GM12878 (cell line): ENCODE measurements around the gene SH2B2. TPM values are rescaled to one million over a fixed set of nuclear protein-coding genes. Genes with fewer than 3 reads are reported as not detected.

Experiments used
- ATAC-seq: fragments of 200-7000 bp; cut with Tn5 transposase; 3 replicates; pipeline ENCODE4 v1.9.1; 2020; ENCODE audit warnings: mild to moderate bottlenecking, moderate library complexity
- BruUV-seq: library from RNA; stranded (reverse); fragments of 400-500 nt; replicated peaks from 2 replicates; lab custom pipeline; 2021; lab: Mats Ljungman, UMichigan
- CTCF ChIA-PET: fragments of 300-600 bp; sonication (Branson Sonifier 250); formaldehyde crosslinking; extraction: SDS; loops from one replicate; lab custom pipeline; 2021; ENCODE audit warnings: inconsistent platforms; lab: Yijun Ruan, JAX
- POLR2A ChIA-PET: fragments of 350-600 bp; formaldehyde crosslinking; extraction: SDS; loops from one replicate; lab custom pipeline; 2021; ENCODE audit warnings: inconsistent platforms; lab: Charles Lee
- RAD21 ChIA-PET: fragments of 300-600 bp; sonication (Branson Sonifier 250); formaldehyde crosslinking; loops from one replicate; lab custom pipeline; 2023; ENCODE audit warnings: antibody characterized with exemption; ENCODE audit not compliant: unreplicated experiment; lab: Charles Lee
- SMC1A ChIA-PET: fragments of 300-600 bp; sonication (Branson Sonifier 250); formaldehyde crosslinking; loops from one replicate; lab custom pipeline; 2023; ENCODE audit not compliant: unreplicated experiment, uncharacterized antibody; lab: Charles Lee
- DNase-seq: peaks from one replicate; pipeline ENCODE4 v3.0.0-alpha.2; 2011; ENCODE audit warnings: low read depth, low spot score
- FAIRE-seq: peaks from 3 replicates; lab custom pipeline; 2011; peaks lifted over from hg19 to GRCh38; lab: Jason Lieb, UNC
- H2AFZ ChIP-seq: 2 replicates; pipeline ENCODE4 v1.6.0; 2011; ENCODE audit warnings: low read depth, low read length, control low read depth; ENCODE audit not compliant: control insufficient read depth
- H3K27ac ChIP-seq: 2 replicates; pipeline ENCODE4 v1.5.1; 2011; ENCODE audit warnings: control low read depth; ENCODE audit not compliant: control insufficient read depth, insufficient read depth
- H3K27me3 ChIP-seq, 2 experiments: replicated peaks in 1 of 2; 2 replicates each; pipeline versions ENCODE4 v1.6.0 to v1.6.1; 2011; ENCODE audit warnings: low read length in 1 of 2; ENCODE audit not compliant: control insufficient read depth in 2 of 2, insufficient read depth in 2 of 2
- H3K36me3 ChIP-seq, 2 experiments: 2 replicates each; pipeline ENCODE4 v1.5.1; 2011; ENCODE audit warnings: low read length in 1 of 2; ENCODE audit not compliant: control insufficient read depth in 2 of 2, insufficient read depth in 2 of 2
- H3K4me1 ChIP-seq: 2 replicates; pipeline ENCODE4 v1.6.1; 2011; ENCODE audit warnings: mild to moderate bottlenecking, low read length, moderate library complexity, mixed read lengths; ENCODE audit not compliant: control insufficient read depth, insufficient read depth
- H3K4me2 ChIP-seq: 2 replicates; pipeline ENCODE4 v1.6.0; 2011; ENCODE audit warnings: control low read depth; ENCODE audit not compliant: control insufficient read depth, insufficient read depth
- H3K4me3 ChIP-seq: fragments of 200-600 bp; sonication (generic); 2 replicates; pipeline ENCODE4 v1.5.1; 2016
- H3K79me2 ChIP-seq: 2 replicates; pipeline ENCODE4 v1.6.0; 2011; ENCODE audit warnings: low read length; ENCODE audit not compliant: control insufficient read depth, insufficient read depth
- H3K9ac ChIP-seq: 2 replicates; pipeline ENCODE4 v1.8.0; 2011; ENCODE audit warnings: low read length, control low read depth, mixed read lengths; ENCODE audit not compliant: control insufficient read depth, insufficient read depth
- H3K9me3 ChIP-seq: replicated peaks from 3 replicates; pipeline ENCODE4 v1.5.1; 2011; ENCODE audit warnings: mild to moderate bottlenecking, low read length; ENCODE audit not compliant: control insufficient read depth, insufficient read depth
- H4K20me1 ChIP-seq: 2 replicates; pipeline ENCODE4 v1.6.0; 2011; ENCODE audit not compliant: control insufficient read depth, insufficient read depth
- BACH1 ChIP-seq: fragments of 450-650 bp; IDR thresholded peaks from 2 replicates; pipeline ENCODE4 v1.6.1; 2017; ENCODE audit warnings: mild to moderate bottlenecking, borderline replicate concordance
- CBX5 ChIP-seq: sonication (generic); IDR thresholded peaks from 2 replicates; pipeline ENCODE4 v1.6.1; 2016; ENCODE audit warnings: low read depth, moderate library complexity, mild to moderate bottlenecking, inconsistent platforms
- EGR1 ChIP-seq, 2 experiments: IDR thresholded peaks; 1 replicate in 1 of 2; 2 replicates in 1 of 2; pipeline ENCODE4 v1.6.1; 2011 to 2012; ENCODE audit warnings: low read depth in 2 of 2, low read length in 2 of 2, borderline replicate concordance in 1 of 2, mild to moderate bottlenecking in 1 of 2, moderate library complexity in 1 of 2
- GATAD2B ChIP-seq: fragments of 450-650 bp; conservative IDR thresholded peaks from 2 replicates; pipeline ENCODE4 v1.6.1; 2017; ENCODE audit warnings: low read depth, mild to moderate bottlenecking, moderate library complexity
- HDGF ChIP-seq: fragments of 450-650 bp; IDR thresholded peaks from 2 replicates; pipeline ENCODE4 v1.6.1; 2016; ENCODE audit warnings: antibody characterized with exemption
- IKZF1 ChIP-seq: fragments of 450-650 bp; conservative IDR thresholded peaks from 2 replicates; pipeline ENCODE4 v1.6.1; 2017; ENCODE audit warnings: antibody characterized with exemption, mild to moderate bottlenecking
- KDM1A ChIP-seq: fragments of 200-600 bp; sonication (generic); IDR thresholded peaks from 2 replicates; pipeline ENCODE4 v1.6.1; 2016; ENCODE audit warnings: borderline replicate concordance
- LARP7 ChIP-seq: fragments of 450-650 bp; IDR thresholded peaks from 2 replicates; pipeline ENCODE4 v1.6.1; 2017; ENCODE audit warnings: mild to moderate bottlenecking
- MYC ChIP-seq: IDR thresholded peaks from 2 replicates; pipeline ENCODE4 v1.6.1; 2011; ENCODE audit warnings: mild to moderate bottlenecking, low read length, moderate library complexity, inconsistent platforms; ENCODE audit not compliant: insufficient read depth, insufficient replicate concordance, insufficient read length, severe bottlenecking
- NFYA ChIP-seq: IDR thresholded peaks from 2 replicates; pipeline ENCODE4 v1.6.1; 2011; ENCODE audit warnings: low read depth, mild to moderate bottlenecking, low read length, improper control_type of control experiment, borderline replicate concordance
- RAD21 ChIP-seq: IDR thresholded peaks from 2 replicates; pipeline ENCODE4 v1.6.1; 2011; ENCODE audit warnings: mild to moderate bottlenecking, low read depth, low read length, moderate library complexity; ENCODE audit not compliant: insufficient read depth
- RAD51 ChIP-seq: fragments of 450-650 bp; IDR thresholded peaks from 2 replicates; pipeline ENCODE4 v1.6.1; 2016; ENCODE audit warnings: moderate library complexity, mild to moderate bottlenecking, inconsistent platforms
- RB1 ChIP-seq: fragments of 450-650 bp; formaldehyde crosslinking; IDR thresholded peaks from 2 replicates; pipeline ENCODE4 v1.6.1; 2017; ENCODE audit warnings: mild to moderate bottlenecking, borderline replicate concordance
- RELA ChIP-seq: fragments of 450-650 bp; IDR thresholded peaks from 2 replicates; pipeline ENCODE4 v1.8.0; 2014; ENCODE audit warnings: borderline replicate concordance; ENCODE audit not compliant: partially characterized antibody
- RFX5 ChIP-seq: IDR thresholded peaks from 2 replicates; pipeline ENCODE4 v1.6.1; 2011; ENCODE audit warnings: low read depth, low read length, improper control_type of control experiment
- RUNX3 ChIP-seq: IDR thresholded peaks from 2 replicates; pipeline ENCODE4 v1.6.1; 2012; ENCODE audit warnings: low read length, inconsistent platforms
- SIN3A ChIP-seq: IDR thresholded peaks from 2 replicates; pipeline ENCODE4 v1.6.1; 2012; ENCODE audit warnings: low read depth, low read length, improper control_type of control experiment
- SMARCA5 ChIP-seq: fragments of 450-650 bp; IDR thresholded peaks from 2 replicates; pipeline ENCODE4 v1.6.1; 2017; ENCODE audit warnings: mild to moderate bottlenecking
- YY1 ChIP-seq: IDR thresholded peaks from 2 replicates; pipeline ENCODE4 v1.6.1; 2011; ENCODE audit warnings: low read depth, mild to moderate bottlenecking, low read length
- whole genome bisulfite sequencing: methylation state at CpG from one replicate; pipeline ENCODE4 v1.1.6; 2016; ENCODE audit warnings: low lambda C conversion rate; ENCODE audit not compliant: insufficient replicate concordance, insufficient coverage; ENCODE audit errors: missing lambda C conversion rate; 5-methylcytosine and 5-hydroxymethylcytosine counted together
- in situ Hi-C: fragments of 300-500 bp; cut with MboI; formaldehyde crosslinking; loops from 9 replicates; pipeline ENCODE4 v1.14.3; 2018; ENCODE audit warnings: mixed read lengths
- intact Hi-C: fragments of 100-400 bp; cut with micrococcal nuclease; formaldehyde crosslinking; loops from one replicate; pipeline ENCODE4 v1.14.2; 2022; ENCODE audit not compliant: unreplicated experiment
- polyA plus RNA-seq, 11 experiments: library from polyadenylated mRNA; depleted of rRNA in 4 of 11; unstranded in 6 of 11; stranded (reverse) in 5 of 11; fragments of >200 nt; fragmentation: Nextera tagmentation in 4 of 11; fragmentation: Illumina TruSeq in 1 of 11; extraction: Ambion mirVana in 4 of 11; extraction: Trizol in 1 of 11; gene quantifications; 1 replicate in 1 of 11; 2 replicates in 10 of 11; pipeline versions ENCODE4 v1.2.1 to v1.2.3, GENCODE V29; 2011 to 2016; ENCODE audit warnings: inconsistent platforms in 2 of 11, missing spikeins in 2 of 11, low read depth in 1 of 11
- total RNA-seq, 4 experiments: library from RNA; depleted of rRNA in 3 of 4; stranded (reverse); fragments of >200 nt in 3 of 4; fragmentation: Illumina TruSeq in 1 of 4; extraction: Trizol in 1 of 4; gene quantifications; 2 replicates each; pipeline versions ENCODE4 v1.2.1 to v1.2.3, GENCODE V29; 2013 to 2021
- TF ChIP-seq, protein P1 (sequence below): fragments of 450-650 bp; IDR thresholded peaks from 2 replicates; pipeline ENCODE4 v1.6.1; 2016; ENCODE audit warnings: mild to moderate bottlenecking, moderate library complexity, borderline replicate concordance

Gene SH2B2
- total and polyA plus RNA-seq, 10 of the 15 experiments (the other 5 are each of a cell fraction or from before 2014, with no cell fraction given): 0.13 to 55.1 (median 7.4) TPM; not detected in 1

- FAIRE-seq: peak; percentile 96
- Histone ChIP-seq H3K4me2 (no peak overlapping the region), H3K36me3 (no peaks in the 10 kb centered on the region; a peak in 1 of 4 replicates), H3K27ac (no peak overlapping the region), H3K4me1 (no peaks in the 10 kb centered on the region), H3K9ac (no peak overlapping the region), H4K20me1 (no peaks in the 10 kb centered on the region), H3K9me3 (no peaks in the 10 kb centered on the region), H2AFZ (no peak overlapping the region), H3K79me2 (no peaks in the 10 kb centered on the region), H3K27me3 (no peaks in the 10 kb centered on the region; a peak in 1 of 4 replicates), H3K4me3 (no peak overlapping the region)
- POLR2A ChIA-PET: interaction anchor here (0.6 kb wide), 1 partner anchor 585 kb away, joined by 3 read pairs; no protein-coding TSS in a partner anchor
- 26% methylated on average over 21 of the region's 21 CpGs for WGBS
- CTCF ChIA-PET: interaction anchor here (1.0 to 5.6 kb wide), 8 partner anchors 11 to 729 kb away, joined by 3 to 39 read pairs (median 4); no protein-coding TSS in a partner anchor
- in situ Hi-C loops: loop anchor here (5.0 to 25.0 kb wide), 3 partner anchors 670 to 910 kb away; partner anchors contain the start of gene COL26A1
- ATAC-seq: peak; percentile 98
- SMC1A ChIA-PET: interaction anchor here (0.5 to 1.4 kb wide), 6 partner anchors 39 to 732 kb away, joined by 3 read pairs; no protein-coding TSS in a partner anchor
- no peak for DNase-seq
- intact Hi-C loops: loop anchor here (1.0 to 2.0 kb wide), 4 partner anchors 457 to 729 kb away; no protein-coding TSS in a partner anchor
- no TSS peak for BruUV-seq
- RAD21 ChIA-PET: interaction anchor here (1.7 to 2.7 kb wide), 2 partner anchors 670 to 729 kb away, joined by 8 to 14 read pairs; no protein-coding TSS in a partner anchor
- peak; percentile 68 for TF ChIP-seq YY1
- TF ChIP-seq NFYA: no peak
- TF ChIP-seq IKZF1: 0 out of 2 replicates have a peak, but pooled peaks have one; percentile 26
- TF ChIP-seq RB1: 0 out of 2 replicates have a peak, but pooled peaks have one; percentile 52
- peak; percentile 80 for TF ChIP-seq SMARCA5
- no peak for TF ChIP-seq RFX5
- 0 out of 2 replicates have a peak, but pooled peaks have one; percentile 23 for TF ChIP-seq GATAD2B
- TF ChIP-seq RAD51: no peak
- 0 out of 2 replicates have a peak, but pooled peaks have one; percentile 49 for TF ChIP-seq LARP7
- TF ChIP-seq MYC: no peak
- TF ChIP-seq HDGF: no peak
- no peak for TF ChIP-seq SIN3A
- TF ChIP-seq RUNX3: 0 out of 2 replicates have a peak, but pooled peaks have one; percentile 24
- no peak for TF ChIP-seq CBX5
- TF ChIP-seq RELA: peak; percentile 54
- TF ChIP-seq EGR1 (IDR thresholded peaks at IDR 0.05; ENCODE audit: borderline replicate concordance in 1 of 2, low read depth in 2 of 2, low read length in 2 of 2): no peak
- TF ChIP-seq RAD21: peak; percentile 96
- no peak for TF ChIP-seq KDM1A
- TF ChIP-seq, protein P1, sequence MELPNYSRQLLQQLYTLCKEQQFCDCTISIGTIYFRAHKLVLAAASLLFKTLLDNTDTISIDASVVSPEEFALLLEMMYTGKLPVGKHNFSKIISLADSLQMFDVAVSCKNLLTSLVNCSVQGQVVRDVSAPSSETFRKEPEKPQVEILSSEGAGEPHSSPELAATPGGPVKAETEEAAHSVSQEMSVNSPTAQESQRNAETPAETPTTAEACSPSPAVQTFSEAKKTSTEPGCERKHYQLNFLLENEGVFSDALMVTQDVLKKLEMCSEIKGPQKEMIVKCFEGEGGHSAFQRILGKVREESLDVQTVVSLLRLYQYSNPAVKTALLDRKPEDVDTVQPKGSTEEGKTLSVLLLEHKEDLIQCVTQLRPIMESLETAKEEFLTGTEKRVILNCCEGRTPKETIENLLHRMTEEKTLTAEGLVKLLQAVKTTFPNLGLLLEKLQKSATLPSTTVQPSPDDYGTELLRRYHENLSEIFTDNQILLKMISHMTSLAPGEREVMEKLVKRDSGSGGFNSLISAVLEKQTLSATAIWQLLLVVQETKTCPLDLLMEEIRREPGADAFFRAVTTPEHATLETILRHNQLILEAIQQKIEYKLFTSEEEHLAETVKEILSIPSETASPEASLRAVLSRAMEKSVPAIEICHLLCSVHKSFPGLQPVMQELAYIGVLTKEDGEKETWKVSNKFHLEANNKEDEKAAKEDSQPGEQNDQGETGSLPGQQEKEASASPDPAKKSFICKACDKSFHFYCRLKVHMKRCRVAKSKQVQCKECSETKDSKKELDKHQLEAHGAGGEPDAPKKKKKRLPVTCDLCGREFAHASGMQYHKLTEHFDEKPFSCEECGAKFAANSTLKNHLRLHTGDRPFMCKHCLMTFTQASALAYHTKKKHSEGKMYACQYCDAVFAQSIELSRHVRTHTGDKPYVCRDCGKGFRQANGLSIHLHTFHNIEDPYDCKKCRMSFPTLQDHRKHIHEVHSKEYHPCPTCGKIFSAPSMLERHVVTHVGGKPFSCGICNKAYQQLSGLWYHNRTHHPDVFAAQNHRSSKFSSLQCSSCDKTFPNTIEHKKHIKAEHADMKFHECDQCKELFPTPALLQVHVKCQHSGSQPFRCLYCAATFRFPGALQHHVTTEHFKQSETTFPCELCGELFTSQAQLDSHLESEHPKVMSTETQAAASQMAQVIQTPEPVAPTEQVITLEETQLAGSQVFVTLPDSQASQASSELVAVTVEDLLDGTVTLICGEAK: no peak
- TF ChIP-seq BACH1: 0 out of 2 replicates have a peak, but pooled peaks have one; percentile 20
Measured at GRCh38 chr7:102272075-102272916, 14.4 kb upstream of the SH2B2 start.
